Skeletal muscle tissue (tissue), 4 donors: Measurements from ENCODE around the gene LMOD1. TPM values are rescaled to one million over a fixed set of nuclear protein-coding genes. Genes with fewer than 3 reads are reported as not detected.
"Not testable (repeated sequence)": the region's sequence is repeated elsewhere in the genome, so short reads cannot be mapped to it uniquely, and the experiment has no call there.

ENCODE experiments used
- H3K27ac ChIP-seq: one replicate; pipeline ENCODE4 v1.7.0; 2013; ENCODE audit warnings: mild to moderate bottlenecking, low read depth, low read length, inconsistent platforms
- H3K27me3 ChIP-seq, 3 donors: one replicate each; pipeline ENCODE4 v1.7.0; 2013; ENCODE audit warnings: low read length in 3 of 3; ENCODE audit not compliant: control insufficient read depth in 3 of 3, insufficient read depth in 3 of 3
- H3K36me3 ChIP-seq, 3 donors: one replicate each; pipeline ENCODE4 v1.7.0; 2013; ENCODE audit warnings: low read length in 3 of 3; ENCODE audit not compliant: control insufficient read depth in 3 of 3, insufficient read depth in 3 of 3
- H3K4me1 ChIP-seq, 3 donors: one replicate each; pipeline ENCODE4 v1.7.0; 2013; ENCODE audit warnings: low read length in 3 of 3, mild to moderate bottlenecking in 3 of 3; ENCODE audit not compliant: control insufficient read depth in 3 of 3, insufficient read depth in 3 of 3
- H3K4me3 ChIP-seq, 3 donors: one replicate each; pipeline ENCODE4 v1.7.0; 2013; ENCODE audit warnings: low read length in 3 of 3
- H3K9ac ChIP-seq, 3 donors: one replicate each; pipeline ENCODE4 v1.7.0; 2013; ENCODE audit warnings: low read length in 3 of 3, mild to moderate bottlenecking in 3 of 3, moderate library complexity in 2 of 3, low read depth in 1 of 3
- H3K9me3 ChIP-seq, 3 donors: one replicate each; pipeline ENCODE4 v1.7.0; 2013; ENCODE audit warnings: low read length in 3 of 3; ENCODE audit not compliant: control insufficient read depth in 3 of 3
- total RNA-seq: library from RNA; depleted of rRNA; stranded (reverse); fragments of >200 nt; gene quantifications from one replicate; pipeline ENCODE4 v1.2.3, GENCODE V29; 2014
- donor health status: Osteomylitis.

LMOD1 gene
- total RNA-seq, 1 donor from 2014 or later: 15.1 TPM

DNA sequence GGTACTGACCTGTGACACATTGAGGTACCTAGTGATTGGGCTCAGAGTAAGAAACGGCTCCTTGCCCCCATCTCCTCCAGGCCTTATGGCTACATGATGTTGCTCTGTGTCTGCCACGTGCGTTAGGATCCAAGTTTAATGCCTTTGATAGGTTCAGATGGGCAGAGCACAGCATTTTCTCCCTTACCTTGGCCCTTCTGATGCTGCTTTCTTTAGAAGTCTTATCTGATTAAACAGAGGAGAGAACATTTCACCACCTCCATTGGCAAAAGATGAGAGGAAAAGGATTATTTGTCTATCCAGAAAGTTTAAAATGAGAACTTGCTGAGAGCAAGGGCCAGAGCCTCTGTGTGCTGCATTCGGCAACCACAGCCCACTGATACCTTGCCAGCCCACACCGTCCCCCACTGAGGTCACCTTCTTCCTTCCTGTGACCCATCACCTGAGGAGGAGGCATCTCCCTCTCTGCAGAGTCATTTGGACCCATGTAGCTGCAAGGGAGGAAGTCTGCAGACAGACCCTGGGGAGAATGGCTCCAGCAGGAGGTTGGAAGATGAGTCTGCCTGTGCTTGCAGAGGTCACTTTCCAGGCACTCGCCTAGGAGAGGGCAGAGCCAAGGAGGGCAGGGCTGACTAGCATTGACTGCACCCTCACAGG lies 41.0 kb downstream of the LMOD1 start:
- H3K27me3 ChIP-seq: no peaks in the 10 kb centered on the region
- peak overlapping the region; percentile 81 for H3K27ac ChIP-seq
- H3K9me3 ChIP-seq: no peaks in the 10 kb centered on the region
- H3K9ac ChIP-seq: peak overlapping the region; percentile 1 to 66 (median 62)
- peaks cover 58 to 80% (median 68%) of the 10 kb centered on the region in 3 donors for H3K4me1 ChIP-seq
- peaks cover 0 to 4% (median 0%) of the 10 kb centered on the region in 3 donors for H3K36me3 ChIP-seq
- H3K4me3 ChIP-seq: peak overlapping the region in 1 of 3 donors; percentile 7

DNA sequence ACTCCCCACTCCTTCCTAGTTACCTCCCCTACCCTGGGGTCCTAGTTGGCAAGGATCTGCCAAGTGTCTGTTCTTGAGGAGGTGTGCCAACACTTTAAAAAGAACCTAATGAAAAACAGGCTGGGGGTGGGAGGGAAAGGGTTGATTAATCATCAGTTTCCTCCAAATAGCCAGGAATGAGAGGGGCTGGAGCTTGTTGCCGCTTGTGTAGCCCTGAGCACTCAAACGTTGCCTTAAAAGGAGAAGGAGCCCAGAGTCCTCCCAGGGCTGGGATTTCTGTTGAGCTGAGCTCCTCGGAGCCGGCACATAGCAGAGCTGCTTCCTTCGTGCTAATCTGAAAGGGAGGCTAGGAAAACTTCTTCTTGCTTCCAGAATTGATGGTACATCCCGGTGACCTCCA lies 41.8 kb downstream of the LMOD1 start:
- peaks cover 4 to 11% (median 5%) of the 10 kb centered on the region in 3 donors for H3K36me3 ChIP-seq
- H3K9me3 ChIP-seq: no peaks in the 10 kb centered on the region
- H3K27me3 ChIP-seq: no peaks in the 10 kb centered on the region
- peak overlapping the region in 1 of 3 donors; percentile 1 for H3K9ac ChIP-seq
- H3K4me1 ChIP-seq: peaks cover 55 to 81% (median 70%) of the 10 kb centered on the region in 3 donors
- H3K4me3 ChIP-seq: no peak overlapping the region
- peak overlapping the region; percentile 81 for H3K27ac ChIP-seq

DNA sequence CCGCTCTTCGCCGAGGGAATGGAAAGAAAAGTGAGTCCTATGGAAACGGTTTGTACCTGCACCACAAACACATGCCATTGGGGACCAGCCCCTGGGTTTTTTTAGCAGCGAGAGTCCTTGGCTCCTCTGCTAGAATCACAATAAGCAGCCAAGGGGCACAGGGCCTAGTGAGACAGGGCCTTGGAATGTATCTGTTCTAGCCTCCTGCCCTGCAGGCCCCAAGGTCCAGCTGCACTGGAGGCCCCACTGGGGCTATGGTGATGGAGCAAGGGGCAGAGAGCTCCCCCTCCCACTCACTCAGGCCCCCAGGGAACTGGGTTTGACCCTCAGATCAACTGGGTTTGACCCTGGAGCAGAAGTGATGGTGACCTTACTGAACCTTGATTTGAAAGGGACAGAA lies 43.2 kb downstream of the LMOD1 start:
- H3K36me3 ChIP-seq: peaks cover 10 to 21% (median 11%) of the 10 kb centered on the region in 3 donors
- no peaks in the 10 kb centered on the region for H3K27me3 ChIP-seq
- H3K9me3 ChIP-seq: no peaks in the 10 kb centered on the region
- peak overlapping the region; percentile 81 for H3K27ac ChIP-seq
- H3K9ac ChIP-seq: peak overlapping the region in 1 of 3 donors; percentile 20
- H3K4me1 ChIP-seq: peaks cover 53 to 81% (median 58%) of the 10 kb centered on the region in 3 donors
- no peak overlapping the region for H3K4me3 ChIP-seq

DNA sequence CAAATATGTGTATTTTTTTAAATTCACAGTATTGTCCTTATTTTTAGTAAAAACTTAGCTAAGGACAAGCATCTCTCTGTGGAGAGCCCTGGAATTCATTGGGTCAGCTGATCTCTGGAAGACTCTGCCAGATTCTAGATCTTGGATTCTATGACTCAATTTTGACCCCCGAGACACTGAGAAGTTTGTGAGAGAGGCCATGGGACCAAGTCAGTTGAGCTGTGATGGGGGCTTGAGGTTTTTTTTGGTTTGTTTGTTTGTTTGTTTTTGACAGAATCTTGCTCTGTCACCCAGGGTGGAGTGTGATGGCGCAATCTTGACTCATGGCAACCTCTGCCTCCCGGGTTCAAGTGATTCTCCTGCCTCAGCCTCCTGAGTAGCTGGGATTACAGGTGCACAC lies 44.1 kb downstream of the LMOD1 start:
- Histone ChIP-seq H3K4me3 (no peak overlapping the region), H3K27ac (peak overlapping the region; percentile 81), H3K4me1 (peaks cover 53 to 81% (median 57%) of the 10 kb centered on the region in 3 donors), H3K36me3 (peaks cover 16 to 25% (median 18%) of the 10 kb centered on the region in 3 donors), H3K27me3 (no peaks in the 10 kb centered on the region), H3K9ac (no peak overlapping the region), H3K9me3 (no peaks in the 10 kb centered on the region)

DNA sequence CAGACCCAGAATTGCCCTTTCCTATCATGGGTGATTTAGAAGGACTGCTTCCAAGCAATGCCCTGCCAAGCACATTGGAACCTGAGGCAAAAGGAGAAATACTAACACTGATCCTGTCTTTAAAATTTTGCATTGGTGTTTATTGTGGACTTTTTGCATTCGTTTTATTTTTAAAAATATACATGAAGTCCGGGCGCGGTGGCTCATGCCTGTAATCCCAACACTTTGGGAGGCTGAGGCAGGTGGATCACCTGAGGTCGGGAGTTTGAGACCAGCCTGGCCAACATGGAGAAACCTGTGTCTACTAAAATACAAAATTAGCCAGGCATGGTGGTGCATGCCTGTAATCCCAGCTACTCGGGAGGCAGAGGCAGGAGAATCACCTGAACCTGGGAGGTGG lies 45.3 kb downstream of the LMOD1 start:
- peaks cover 51 to 84% (median 57%) of the 10 kb centered on the region in 3 donors for H3K4me1 ChIP-seq

DNA sequence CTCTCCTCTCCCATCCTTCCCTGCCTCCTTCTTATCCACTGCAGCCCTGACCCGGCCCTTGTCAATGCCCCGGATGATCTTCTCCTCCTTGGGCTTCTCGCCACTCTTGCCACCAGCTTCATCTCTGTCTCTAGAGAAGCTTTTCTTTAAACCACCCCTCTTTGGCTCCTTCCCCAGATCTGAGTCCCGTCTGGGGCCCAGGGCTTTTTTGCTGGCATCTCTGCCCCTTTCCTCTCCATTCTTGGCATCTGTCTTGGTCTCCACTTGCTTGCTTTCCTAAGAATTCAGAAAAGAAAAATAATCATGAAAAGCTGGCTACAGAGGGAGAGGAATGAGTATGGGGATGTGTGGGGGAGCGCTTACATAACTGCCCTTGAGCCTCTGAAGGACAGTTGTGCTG lies 45.9 kb downstream of the LMOD1 start:
- Histone ChIP-seq H3K9me3 (no peaks in the 10 kb centered on the region), H3K4me1 (peaks cover 46 to 83% (median 57%) of the 10 kb centered on the region in 3 donors), H3K9ac (no peak overlapping the region), H3K27me3 (no peaks in the 10 kb centered on the region), H3K4me3 (no peak overlapping the region), H3K27ac (peak overlapping the region; percentile 23), H3K36me3 (peaks cover 24 to 26% (median 25%) of the 10 kb centered on the region in 3 donors)

More for the DNA sequence above, 45.3 kb downstream of the LMOD1 start:
- Histone ChIP-seq H3K27ac (peak overlapping the region; percentile 23), H3K36me3 (peaks cover 24 to 26% (median 25%) of the 10 kb centered on the region in 3 donors)
- H3K4me3 ChIP-seq, H3K9ac ChIP-seq, H3K27me3 ChIP-seq, H3K9me3 ChIP-seq: not testable (repeated sequence)

DNA sequence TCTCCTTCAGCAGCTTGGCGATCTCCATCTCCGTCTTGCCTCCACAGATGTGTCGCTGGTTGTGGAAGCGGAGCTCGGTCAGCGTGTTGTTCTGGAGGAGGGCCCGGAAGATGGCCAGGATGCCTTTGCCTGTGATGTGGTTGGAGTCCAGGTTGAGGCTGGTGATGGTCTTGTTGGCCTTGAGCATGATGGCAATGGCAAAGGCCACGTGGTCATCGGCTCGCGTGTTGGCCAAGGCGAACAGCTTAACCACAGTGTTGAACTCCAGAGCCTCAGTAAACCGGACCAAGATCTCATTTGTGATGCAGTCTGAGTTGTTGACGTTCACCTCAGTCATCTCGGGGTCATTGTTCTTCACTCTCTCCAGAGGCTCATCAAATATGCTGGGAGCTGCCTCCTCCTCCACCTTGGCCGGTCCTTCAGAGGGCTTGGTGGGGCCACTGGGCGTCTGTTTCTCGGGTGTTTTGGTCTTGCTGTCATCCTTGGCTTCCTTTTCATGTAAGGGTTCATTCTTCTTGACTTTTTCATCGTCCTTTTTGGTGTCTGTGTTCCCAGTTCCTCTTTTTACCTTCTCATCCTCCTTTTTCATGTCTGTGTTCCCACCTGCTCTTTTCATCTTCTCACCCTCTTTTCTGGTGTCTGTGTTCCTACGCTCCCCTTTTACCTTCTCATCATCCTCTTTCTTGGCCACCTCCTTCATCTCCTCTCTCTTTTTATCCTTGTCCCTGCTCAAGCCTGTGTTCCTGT lies 46.5 kb downstream of the LMOD1 start:
- Histone ChIP-seq H3K9me3 (no peaks in the 10 kb centered on the region), H3K4me3 (no peak overlapping the region), H3K9ac (no peak overlapping the region), H3K27me3 (no peaks in the 10 kb centered on the region), H3K27ac (peak overlapping the region; percentile 23), H3K4me1 (peaks cover 40 to 82% (median 56%) of the 10 kb centered on the region in 3 donors), H3K36me3 (peaks cover 24 to 29% (median 25%) of the 10 kb centered on the region in 3 donors)

DNA sequence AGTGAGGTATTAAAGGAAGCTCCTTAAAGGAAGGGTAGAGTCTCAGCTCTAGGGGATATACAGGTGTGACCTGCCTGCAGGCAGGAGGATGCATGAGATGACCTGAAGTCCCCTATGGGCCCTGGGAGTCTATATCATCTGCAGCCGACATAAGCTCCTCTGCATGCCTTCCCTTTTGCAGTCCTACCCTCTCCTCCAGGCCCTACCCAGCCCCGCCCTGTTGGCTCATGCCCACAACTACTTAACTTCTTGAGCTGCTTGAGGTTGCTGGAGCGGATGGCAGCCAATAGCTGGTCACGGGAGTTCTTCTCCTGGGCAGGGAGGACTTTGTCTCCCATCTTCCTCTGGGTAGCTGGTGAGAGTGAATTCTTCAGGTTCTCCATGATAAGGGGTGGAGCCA lies 47.4 kb downstream of the LMOD1 start:
- H3K9me3 ChIP-seq: no peaks in the 10 kb centered on the region
- peaks cover 25 to 29% (median 26%) of the 10 kb centered on the region in 3 donors for H3K36me3 ChIP-seq
- no peak overlapping the region for H3K27ac ChIP-seq
- no peak overlapping the region for H3K9ac ChIP-seq
- H3K27me3 ChIP-seq: no peaks in the 10 kb centered on the region
- H3K4me3 ChIP-seq: no peak overlapping the region
- peaks cover 39 to 83% (median 56%) of the 10 kb centered on the region in 3 donors for H3K4me1 ChIP-seq

DNA sequence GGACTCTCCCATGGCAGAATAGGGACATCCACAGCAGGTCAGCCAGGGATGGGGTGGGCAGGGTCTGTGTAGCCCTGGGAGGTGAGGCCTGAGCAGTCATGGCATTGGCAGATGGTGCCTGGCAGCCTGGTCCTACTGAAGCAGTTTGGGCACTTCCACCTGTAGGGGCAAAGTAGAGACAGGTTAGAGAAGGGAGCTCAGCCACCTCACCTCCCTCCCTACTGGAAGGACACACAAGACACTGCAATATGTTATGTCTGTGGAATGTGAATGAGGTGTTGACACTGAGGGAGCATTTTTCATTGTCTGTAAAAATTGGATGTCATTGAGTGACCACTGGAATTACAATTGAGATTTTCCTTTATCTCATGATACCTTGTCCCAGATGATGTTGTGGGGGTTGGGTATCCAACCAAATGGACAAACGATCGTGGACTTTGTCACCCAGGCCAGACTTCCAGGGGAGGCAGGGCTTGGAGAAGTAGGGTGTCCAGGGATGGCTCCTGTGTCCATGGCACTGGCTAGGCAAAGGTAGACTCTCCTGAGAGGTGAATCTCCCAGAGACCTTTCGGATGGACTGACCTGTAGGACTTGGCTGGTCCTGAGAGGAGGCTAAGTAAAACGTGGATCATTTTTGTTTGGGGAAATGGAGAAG lies 48.0 kb downstream of the LMOD1 start:
- Histone ChIP-seq H3K9me3 (no peaks in the 10 kb centered on the region), H3K27me3 (no peaks in the 10 kb centered on the region), H3K4me3 (no peak overlapping the region), H3K9ac (peak overlapping the region in 2 of 3 donors; percentile 8 to 28), H3K36me3 (peaks cover 25 to 33% (median 27%) of the 10 kb centered on the region in 3 donors), H3K27ac (peak overlapping the region; percentile 64), H3K4me1 (peaks cover 42 to 83% (median 54%) of the 10 kb centered on the region in 3 donors)
